A549 treated with dexamethasone at 1 μM for 4 hours (cell line): ENCODE data around the gene GADL1. TPM values are rescaled to one million over a fixed set of nuclear protein-coding genes. Genes with fewer than 3 reads are reported as not detected.

ENCODE experiments used
- total RNA-seq: library from RNA; stranded (reverse); fragments of 200-300 nt; extraction: Qiagen RNA extraction; gene quantifications from 5 replicates; pipeline ENCODE4 v1.2.3, GENCODE V29; 2022

GADL1 gene, protein sequence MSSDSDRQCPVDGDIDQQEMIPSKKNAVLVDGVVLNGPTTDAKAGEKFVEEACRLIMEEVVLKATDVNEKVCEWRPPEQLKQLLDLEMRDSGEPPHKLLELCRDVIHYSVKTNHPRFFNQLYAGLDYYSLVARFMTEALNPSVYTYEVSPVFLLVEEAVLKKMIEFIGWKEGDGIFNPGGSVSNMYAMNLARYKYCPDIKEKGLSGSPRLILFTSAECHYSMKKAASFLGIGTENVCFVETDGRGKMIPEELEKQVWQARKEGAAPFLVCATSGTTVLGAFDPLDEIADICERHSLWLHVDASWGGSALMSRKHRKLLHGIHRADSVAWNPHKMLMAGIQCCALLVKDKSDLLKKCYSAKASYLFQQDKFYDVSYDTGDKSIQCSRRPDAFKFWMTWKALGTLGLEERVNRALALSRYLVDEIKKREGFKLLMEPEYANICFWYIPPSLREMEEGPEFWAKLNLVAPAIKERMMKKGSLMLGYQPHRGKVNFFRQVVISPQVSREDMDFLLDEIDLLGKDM
- total RNA-seq = not detected in 5 replicates

GRCh38 chr3:30894521-30895251, at the start of gene GADL1:
TSS of gene GADL1 (minus strand) at chr3:30894661. CDS start at chr3:30894614, 47 bp downstream.

